Medulla oblongata (tissue), 1 donor: ENCODE measurements around the gene FOCAD.

Source experiments
- DNase-seq: peaks from one replicate; pipeline ENCODE4 v3.0.0-alpha.2; 2015; ENCODE audit errors: extremely low spot score

Gene FOCAD

GRCh38 chr9:20788526-20789451 lies 104.7 kb downstream of the FOCAD start:
- no peak for DNase-seq

- no peak for DNase-seq
Observed at GRCh38 chr9:20790721-20791120, 106.7 kb downstream of the FOCAD start.

DNA sequence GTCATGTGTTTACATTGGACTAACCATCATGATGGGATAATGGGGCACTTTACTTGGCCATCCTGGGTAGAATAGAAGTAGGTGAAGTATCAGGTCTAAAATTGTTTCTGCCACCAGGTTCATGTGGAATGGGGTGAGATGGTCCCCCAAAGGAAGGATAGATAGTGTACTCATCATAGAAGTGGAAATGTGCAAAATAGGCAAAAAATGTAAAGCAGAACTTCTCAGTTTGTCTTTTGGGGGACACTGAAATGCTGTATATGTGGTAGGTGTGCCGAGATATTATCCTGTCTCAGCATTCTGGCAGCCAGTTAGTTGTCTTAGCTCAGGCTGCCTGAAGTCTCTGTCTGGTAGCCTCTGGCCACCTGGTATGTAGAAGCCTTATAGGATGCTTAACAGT lies 107.6 kb downstream of the FOCAD start:
- DNase-seq = no peak

GRCh38 chr9:20804489-20805250 lies 120.6 kb downstream of the FOCAD start:
- no peak for DNase-seq

DNA sequence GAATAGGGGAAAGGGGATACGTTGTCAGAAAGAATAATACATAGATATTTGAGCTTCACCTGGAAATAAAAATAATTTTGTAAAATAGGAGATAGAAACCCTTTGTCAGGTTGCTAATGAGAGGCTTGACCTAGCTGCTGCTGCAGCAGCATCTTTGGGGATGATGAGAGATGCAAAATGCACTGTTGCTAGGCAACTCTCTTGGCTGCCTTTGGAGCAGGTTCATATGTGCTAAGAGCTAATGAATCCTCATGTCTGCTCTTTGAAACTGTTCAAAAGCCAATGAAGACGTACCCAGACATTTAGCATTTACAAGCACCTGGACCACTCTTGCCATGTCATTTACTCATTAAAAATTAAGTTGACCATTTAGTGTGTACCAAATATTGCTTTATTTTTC lies 121.7 kb downstream of the FOCAD start:
- DNase-seq = no peak

DNA sequence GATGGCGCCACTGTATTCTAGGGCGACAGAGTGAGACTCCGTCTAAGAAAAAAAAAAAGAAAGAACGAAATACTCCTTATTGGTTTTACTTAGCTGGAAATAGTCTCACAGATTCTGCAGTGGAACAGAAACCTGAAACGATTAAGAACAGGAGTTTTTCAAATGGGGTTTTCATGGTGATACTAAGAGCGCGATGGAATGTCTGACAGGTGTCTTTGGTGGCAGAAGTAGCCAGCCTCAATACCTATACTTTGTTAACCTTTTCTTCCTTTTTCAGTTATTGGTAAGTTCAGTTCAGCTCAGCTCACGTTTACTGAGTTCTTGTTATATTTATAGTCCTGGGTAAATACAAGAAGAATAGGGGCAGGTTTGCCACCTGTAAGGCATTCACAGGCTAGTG lies 123.9 kb downstream of the FOCAD start:
- no peak for DNase-seq

- no peak for DNase-seq
Observed at GRCh38 chr9:20811872-20812271, 127.8 kb downstream of the FOCAD start.

DNA sequence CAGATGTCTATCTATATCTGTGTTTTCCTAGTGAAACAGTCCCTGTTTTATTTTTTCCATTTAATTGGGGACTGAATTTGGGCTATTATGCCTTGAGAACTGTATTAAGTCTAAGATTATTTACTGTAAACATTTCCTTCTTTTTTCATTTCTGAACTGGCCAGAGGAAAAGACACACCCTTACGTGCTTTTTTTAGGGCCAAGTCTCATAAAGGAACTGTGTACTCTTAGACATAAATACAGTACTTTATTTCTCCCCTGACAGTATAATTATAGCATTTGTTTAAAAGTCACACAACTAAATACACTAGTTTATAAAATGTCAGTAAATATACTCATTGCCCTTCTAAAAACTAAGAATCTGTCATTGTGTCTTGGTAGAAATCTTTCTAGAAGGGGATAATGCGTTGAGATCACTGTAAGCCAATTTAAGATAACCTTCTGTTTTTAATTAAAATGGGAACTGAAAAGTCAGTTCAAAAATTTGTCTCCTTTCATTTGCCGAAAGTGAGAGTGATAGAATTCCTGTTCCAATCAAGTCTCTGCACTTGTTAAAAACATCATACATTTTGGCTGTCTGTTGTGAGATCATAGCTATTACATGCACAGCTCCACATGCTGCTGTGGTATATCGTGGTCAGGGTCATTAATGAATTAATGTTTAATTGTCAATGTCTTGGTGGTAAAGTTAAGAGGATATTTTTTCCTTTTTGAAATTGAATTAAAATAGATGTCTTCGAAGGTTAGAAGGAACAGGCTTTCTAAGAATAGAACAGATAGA lies 132.1 kb downstream of the FOCAD start:
- no peak for DNase-seq

DNA sequence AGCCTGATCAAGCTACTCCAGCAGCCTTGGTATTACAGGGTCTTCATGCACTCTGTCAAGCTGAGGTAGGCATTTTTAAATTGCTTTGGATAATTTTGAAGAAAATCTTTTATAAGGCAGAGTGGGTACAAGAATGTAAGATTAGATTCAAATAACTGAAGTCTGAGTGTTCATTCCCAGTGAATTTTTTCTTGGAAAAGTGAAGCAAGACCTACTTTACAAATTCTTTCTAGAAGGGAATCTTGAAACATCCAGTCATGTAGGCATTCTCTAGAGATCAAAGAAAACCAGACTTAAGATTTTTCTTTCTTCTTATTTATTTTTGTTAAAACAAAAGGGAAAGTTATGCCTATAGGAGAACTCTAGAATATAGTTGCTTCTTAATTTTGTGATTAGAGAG lies 139.0 kb downstream of the FOCAD start:
- DNase-seq = no peak

- DNase-seq = no peak
Observed at GRCh38 chr9:20831028-20831427, 147.0 kb downstream of the FOCAD start.

DNA sequence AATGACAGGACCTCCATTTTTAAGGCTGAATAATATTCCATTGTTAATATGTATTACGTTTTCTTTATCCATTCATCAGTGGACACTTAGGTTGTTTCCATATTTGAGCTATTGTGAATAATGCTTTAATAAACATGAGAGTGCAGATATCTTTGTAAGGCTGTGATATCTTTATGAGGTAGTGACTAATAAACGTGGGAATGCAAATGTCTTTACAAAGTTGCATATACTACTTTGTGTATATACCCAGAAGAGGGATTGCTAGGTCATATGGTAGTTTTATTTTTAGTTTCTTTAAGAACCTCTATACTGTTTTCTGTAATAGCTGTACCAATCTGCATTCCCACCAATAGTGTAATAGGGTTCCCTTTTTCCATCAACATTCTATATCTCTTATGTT lies 148.7 kb downstream of the FOCAD start:
- no peak for DNase-seq

DNA sequence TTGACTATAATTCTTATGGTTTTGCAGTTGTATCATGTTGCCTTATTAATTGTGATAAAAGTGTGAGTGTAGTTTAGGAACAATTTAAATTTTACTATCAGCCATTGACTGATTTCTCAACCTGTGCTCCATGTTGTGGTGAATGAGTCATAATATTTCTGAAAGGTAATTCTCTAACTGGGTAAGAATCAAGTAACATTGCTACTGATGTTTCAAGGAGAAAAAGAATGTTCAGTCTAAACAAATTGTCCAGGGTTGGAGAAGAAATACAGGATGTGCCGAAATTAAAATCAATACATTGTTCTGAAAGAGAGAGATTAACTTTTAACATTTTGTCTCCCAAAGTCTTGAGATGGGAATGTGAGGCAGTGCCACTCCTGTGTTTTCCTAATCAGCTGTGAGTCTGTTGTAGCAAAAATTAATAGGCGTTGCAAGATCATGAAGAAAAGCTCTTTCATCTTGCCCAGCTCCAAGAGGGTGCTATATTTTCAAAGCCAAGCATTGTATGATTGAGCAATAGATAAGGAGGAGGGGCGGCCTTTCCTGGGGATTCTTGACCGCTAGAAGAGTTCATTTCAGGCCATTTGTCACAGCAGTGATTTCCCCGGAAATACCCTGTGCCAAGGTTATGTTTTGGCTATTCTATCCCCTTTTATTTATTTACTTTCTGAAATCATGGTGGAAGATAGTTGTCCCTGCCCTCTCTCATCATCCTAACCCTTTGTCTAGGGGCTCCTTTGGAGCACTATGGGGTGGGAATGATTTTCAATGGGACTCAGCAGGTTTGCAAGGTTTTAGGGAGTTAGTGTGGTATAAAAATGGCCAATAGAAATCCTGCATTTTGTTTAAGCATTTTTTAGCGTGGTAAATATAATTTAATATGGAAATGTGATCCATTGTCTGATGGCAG lies 151.6 kb downstream of the FOCAD start:
- DNase-seq = no peak

GRCh38 chr9:20837166-20837565 lies 153.1 kb downstream of the FOCAD start:
- DNase-seq = no peak

GRCh38 chr9:20838218-20838617 lies 154.2 kb downstream of the FOCAD start:
- no peak for DNase-seq

DNA sequence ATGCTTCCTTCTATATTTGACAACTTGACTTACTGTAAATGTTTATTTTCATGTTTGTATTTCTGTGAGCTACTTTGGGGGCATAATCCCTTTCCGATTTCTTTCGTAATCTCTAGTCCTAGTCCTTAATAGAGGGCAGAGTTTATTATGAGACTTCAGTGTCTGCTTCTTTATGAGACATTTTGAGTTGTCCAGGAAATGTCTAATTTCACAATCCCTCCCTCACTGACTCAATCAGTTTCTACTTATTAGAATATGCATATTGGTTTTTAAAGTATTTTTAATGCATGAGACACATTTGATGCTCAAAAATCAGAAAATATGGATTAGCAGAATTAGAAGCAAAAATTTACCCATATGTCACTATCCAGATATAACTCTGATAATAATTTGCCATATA lies 160.9 kb downstream of the FOCAD start:
- no peak for DNase-seq

GRCh38 chr9:20848490-20848889 lies 164.4 kb downstream of the FOCAD start:
- DNase-seq = no peak

GRCh38 chr9:20853866-20854265 lies 169.8 kb downstream of the FOCAD start:
- no peak for DNase-seq

DNA sequence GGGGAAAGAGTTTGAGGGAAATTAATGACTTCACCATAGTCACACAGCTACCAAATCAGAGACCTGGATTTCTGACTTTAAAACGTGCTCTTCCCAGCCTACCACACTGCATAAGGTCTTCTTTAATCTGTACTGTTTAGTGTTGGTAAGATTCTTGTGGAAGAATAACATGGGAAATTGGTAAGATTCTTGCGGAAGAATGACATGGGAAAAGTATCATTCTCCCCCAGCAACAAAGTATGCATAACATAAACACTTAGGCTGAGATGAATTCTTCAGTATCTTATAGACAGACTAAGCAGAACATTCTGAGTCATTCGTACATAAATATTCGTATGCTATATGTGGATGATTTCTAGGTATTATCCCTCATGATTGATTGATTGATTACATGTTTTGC lies 170.4 kb downstream of the FOCAD start:
- no peak for DNase-seq

- DNase-seq = no peak
Observed at GRCh38 chr9:20863945-20864344, 179.9 kb downstream of the FOCAD start.

- DNase-seq = no peak
Observed at GRCh38 chr9:20865347-20865746, 181.3 kb downstream of the FOCAD start.

GRCh38 chr9:20870115-20870514 lies 186.1 kb downstream of the FOCAD start:
- DNase-seq = no peak
